Mononuclear cell (primary cell): ENCODE data around the gene PCNX4. TPM values are rescaled to one million over a fixed set of nuclear protein-coding genes. Genes with fewer than 3 reads are reported as not detected.

ENCODE experiments used
- H3K27me3 ChIP-seq: 2 replicates; pipeline ENCODE4 v1.6.0; 2011; ENCODE audit warnings: low read length, control low read depth; ENCODE audit not compliant: insufficient read depth
- H3K4me1 ChIP-seq: 2 replicates; pipeline ENCODE4 v1.5.1; 2011; ENCODE audit warnings: mild to moderate bottlenecking, low read length, control low read depth; ENCODE audit not compliant: insufficient read depth
- H3K4me3 ChIP-seq: 2 replicates; pipeline ENCODE4 v1.5.1; 2011; ENCODE audit warnings: mild to moderate bottlenecking, low read length, moderate library complexity
- H3K9me3 ChIP-seq: 2 replicates; pipeline ENCODE4 v1.5.1; 2011; ENCODE audit warnings: low read depth, mild to moderate bottlenecking, control low read depth, low read length
- total RNA-seq: library from RNA; depleted of rRNA; stranded (reverse); fragments of >200 nt; gene quantifications from one replicate; pipeline ENCODE4 v1.2.3, GENCODE V29; 2012

The PCNX4 gene
- total RNA-seq, 1 donor: 21.8 TPM

DNA sequence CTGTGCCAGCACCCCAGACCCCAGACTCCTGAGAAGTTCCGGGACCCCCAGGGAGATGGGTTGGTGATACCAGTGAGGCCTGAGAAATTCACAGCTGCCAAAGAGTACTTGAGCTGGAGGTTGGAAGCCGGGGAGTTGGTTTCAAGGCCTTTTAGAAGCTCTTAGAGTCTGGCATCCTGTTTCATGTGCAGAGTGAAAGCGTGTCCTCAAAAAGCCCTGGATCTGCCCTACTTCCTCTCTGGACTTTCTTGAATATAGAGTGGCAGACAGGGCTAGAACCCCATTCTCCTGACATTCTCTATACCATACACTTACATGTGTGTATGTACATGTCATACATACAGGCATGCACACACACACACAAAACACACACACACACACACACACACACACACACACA lies 126.0 kb downstream of the PCNX4 start:
- Histone ChIP-seq H3K9me3 (no peaks in the 10 kb centered on the region), H3K4me3 (no peak overlapping the region), H3K27me3 (no peaks in the 10 kb centered on the region)

More for the DNA sequence above, 126.0 kb downstream of the PCNX4 start:
- no peaks in the 10 kb centered on the region for H3K4me1 ChIP-seq

Other genes starting within 250 kb of the PCNX4 start
- gene RTN1, start 221.1 kb upstream of the PCNX4 start, total RNA-seq: 8.0 TPM
- gene LRRC9, start 171.8 kb upstream of the PCNX4 start, total RNA-seq: not detected
- gene DHRS7, start 73.5 kb downstream of the PCNX4 start, total RNA-seq: 65.9 TPM
- gene PPM1A, start 157.3 kb downstream of the PCNX4 start, total RNA-seq: 105 TPM